B cell (primary cell): Measurements from ENCODE around the gene KRTAP4-4. TPM values are rescaled to one million over a fixed set of nuclear protein-coding genes. Genes with fewer than 3 reads are reported as not detected.

Source experiments
- ATAC-seq: fragments of 200-7000 bp; cut with Tn5 transposase; one replicate; pipeline ENCODE4 v1.10.0; 2021; ENCODE audit warnings: low read depth, mild to moderate bottlenecking, moderate number of reproducible peaks, moderate library complexity
- CTCF ChIA-PET: fragments of 350-600 bp; sonication (Branson Sonifier 250); formaldehyde crosslinking; loops from one replicate; lab custom pipeline; 2021; ENCODE audit warnings: antibody characterized with exemption, inconsistent platforms; lab: Charles Lee
- POLR2A ChIA-PET: fragments of 350-600 bp; sonication (Branson Sonifier 250); formaldehyde crosslinking; loops from one replicate; lab custom pipeline; 2021; ENCODE audit warnings: antibody characterized with exemption; lab: Charles Lee
- DNase-seq: peaks from one replicate; pipeline ENCODE4 v3.0.0; 2013
- H2AFZ ChIP-seq: 2 replicates; pipeline ENCODE4 v1.6.1; 2012; ENCODE audit warnings: mild to moderate bottlenecking, low read depth, low read length; ENCODE audit not compliant: insufficient read depth, poor library complexity, severe bottlenecking
- H3K27ac ChIP-seq, 2 donors: 1 replicate in 1 of 2; 2 replicates in 1 of 2; pipeline ENCODE4 v1.5.1; 2012 to 2013; ENCODE audit warnings: low read length in 2 of 2, mild to moderate bottlenecking in 2 of 2, moderate library complexity in 1 of 2
- H3K27me3 ChIP-seq, 4 experiments: fragments of 200-600 bp in 1 of 4; sonication (generic) in 1 of 4; replicated peaks in 1 of 4; 1 replicate in 2 of 4; 2 replicates in 2 of 4; pipeline versions ENCODE4 v1.6.1 to v1.7.0; 2013 to 2016; ENCODE audit warnings: low read length in 3 of 4, mild to moderate bottlenecking in 2 of 4, mixed read lengths in 1 of 4, moderate library complexity in 1 of 4; ENCODE audit not compliant: insufficient read depth in 4 of 4, control insufficient read depth in 3 of 4; ENCODE audit errors: control extremely low read depth in 1 of 4
- H3K36me3 ChIP-seq, 2 experiments: replicated peaks in 1 of 2; 1 replicate in 1 of 2; 2 replicates in 1 of 2; pipeline versions ENCODE4 v1.6.1 to v1.7.1; 2013; ENCODE audit warnings: low read length in 1 of 2; ENCODE audit not compliant: insufficient read depth in 2 of 2, control insufficient read depth in 1 of 2; ENCODE audit errors: control extremely low read depth in 1 of 2, extremely low read depth in 1 of 2
- H3K4me1 ChIP-seq, 2 donors: fragments of 200-600 bp in 1 of 2; sonication (generic) in 1 of 2; 1 replicate in 1 of 2; 2 replicates in 1 of 2; pipeline versions ENCODE4 v1.5.1 to v1.6.1; 2013 to 2017; ENCODE audit warnings: low read length in 2 of 2; ENCODE audit not compliant: control insufficient read depth in 2 of 2, insufficient read depth in 2 of 2
- H3K4me2 ChIP-seq: replicated peaks from 2 replicates; pipeline ENCODE3; 2012; ENCODE audit warnings: mild to moderate bottlenecking, low read depth, low read length; ENCODE audit not compliant: poor library complexity, severe bottlenecking
- H3K4me3 ChIP-seq, 5 experiments: fragments of 200-600 bp in 1 of 5; sonication (generic) in 1 of 5; 1 replicate in 3 of 5; 2 replicates in 2 of 5; pipeline versions ENCODE4 v1.5.1 to v1.7.0; 2011 to 2016; ENCODE audit warnings: low read length in 4 of 5, mild to moderate bottlenecking in 4 of 5, low read depth in 2 of 5, control low read depth in 1 of 5, moderate library complexity in 1 of 5; ENCODE audit not compliant: insufficient read depth in 1 of 5; ENCODE audit errors: control extremely low read depth in 1 of 5, extremely low read depth in 1 of 5
- H3K79me2 ChIP-seq: fragments of 200-600 bp; sonication (generic); one replicate; pipeline ENCODE4 v1.6.0; 2016; ENCODE audit warnings: low read length; ENCODE audit not compliant: control insufficient read depth, insufficient read depth
- H3K9ac ChIP-seq: fragments of 200-600 bp; sonication (generic); 2 replicates; pipeline ENCODE4 v1.6.1; 2017; ENCODE audit warnings: mild to moderate bottlenecking, low read length, moderate library complexity
- H3K9me3 ChIP-seq, 3 donors: one replicate each; pipeline versions ENCODE4 v1.6.1 to v1.7.1; 2013; ENCODE audit warnings: low read length in 2 of 3; ENCODE audit not compliant: control insufficient read depth in 2 of 3, insufficient read depth in 1 of 3; ENCODE audit errors: control extremely low read depth in 1 of 3
- H4K20me1 ChIP-seq: 2 replicates; pipeline ENCODE4 v1.6.0; 2012; ENCODE audit warnings: mild to moderate bottlenecking, low read length; ENCODE audit not compliant: insufficient read depth, control insufficient read depth, poor library complexity, severe bottlenecking
- H3K27ac Mint-ChIP-seq: one replicate; pipeline ENCODE4 v1.8.0; 2021; ENCODE audit warnings: mixed read lengths
- H3K27me3 Mint-ChIP-seq: one replicate; pipeline ENCODE4 v1.8.0; 2021; ENCODE audit warnings: mixed read lengths
- H3K4me1 Mint-ChIP-seq: one replicate; pipeline ENCODE4 v1.8.0; 2021; ENCODE audit warnings: mixed read lengths
- H3K4me3 Mint-ChIP-seq: one replicate; pipeline ENCODE4 v1.8.0; 2021; ENCODE audit warnings: mixed read lengths
- H3K9me3 Mint-ChIP-seq: one replicate; pipeline ENCODE4 v1.8.0; 2022; ENCODE audit warnings: mixed read lengths; ENCODE audit not compliant: insufficient read depth
- EZH2 ChIP-seq: IDR thresholded peaks from 2 replicates; pipeline ENCODE4 v1.6.1; 2012; ENCODE audit warnings: borderline replicate concordance, low read depth, mild to moderate bottlenecking, moderate library complexity, low read length; ENCODE audit not compliant: insufficient read depth, poor library complexity, severe bottlenecking
- WGBS: methylation state at CpG from one replicate; pipeline ENCODE4 v1.1.5; 2013; ENCODE audit warnings: missing lambda C conversion rate; ENCODE audit not compliant: insufficient coverage; 5-methylcytosine and 5-hydroxymethylcytosine counted together
- intact Hi-C: fragments of 100-400 bp; cut with micrococcal nuclease; formaldehyde crosslinking; loops from one replicate; pipeline ENCODE4 v1.10.0; 2022
- polyA plus RNA-seq: library from polyadenylated mRNA; depleted of rRNA; stranded (reverse); fragments of >200 nt; gene quantifications from 2 replicates; pipeline ENCODE4 v1.2.3, GENCODE V29; 2012
- total RNA-seq, 2 donors: library from RNA; stranded (reverse); fragments of 120-200 nt in 1 of 2; gene quantifications; 1 replicate in 1 of 2; 2 replicates in 1 of 2; pipeline versions ENCODE4 v1.2.3 to v1.2.4, GENCODE V29; 2013 to 2022
- TF ChIP-seq, protein P1 (sequence below): fragments of 200-600 bp; IDR thresholded peaks from one replicate; pipeline ENCODE4 v1.8.0; 2022; ENCODE audit warnings: antibody characterized with exemption, mild to moderate bottlenecking

KRTAP4-4 gene
- total and polyA plus RNA-seq, 2 donors (not counting 1 experiment from before 2014, with no cell fraction given) = not detected

DNA sequence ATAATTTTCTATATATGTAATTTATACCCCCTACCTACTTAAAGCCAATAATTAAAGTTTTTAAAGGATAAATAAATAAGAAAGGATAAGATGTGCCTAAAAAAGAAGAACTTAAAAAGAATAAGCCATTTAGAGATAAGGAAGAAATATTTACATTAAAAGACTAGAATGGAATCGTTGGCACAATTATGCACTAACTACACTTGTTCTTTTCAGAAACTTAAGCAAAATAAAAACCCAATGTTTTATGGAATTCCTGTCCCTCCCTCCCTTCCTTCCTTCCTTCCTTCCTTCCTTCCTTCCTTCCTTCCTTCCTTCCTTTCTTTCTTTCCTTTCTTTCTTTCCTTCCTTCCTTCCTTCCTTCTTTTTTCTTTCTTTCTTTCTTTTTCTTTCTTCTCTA, 15.7 kb downstream of the KRTAP4-4 start:
- POLR2A ChIA-PET = no interaction called here
- no CpG with 5 or more reads among the region's 1 CpG for WGBS
- Mint-ChIP-seq H3K27ac (no peak overlapping the region), H3K4me1 (no peaks in the 10 kb centered on the region), H3K27me3 (peaks cover 7% of the 10 kb centered on the region), H3K9me3 (peaks cover 10% of the 10 kb centered on the region), H3K4me3 (no peak overlapping the region)
- no peaks in the 10 kb centered on the region for H3K79me2 ChIP-seq
- CTCF ChIA-PET = no interaction called here
- no peak overlapping the region for H3K9ac ChIP-seq
- H3K27ac ChIP-seq = no peak overlapping the region
- DNase-seq = no peak
- no peak overlapping the region for H2AFZ ChIP-seq
- H3K4me2 ChIP-seq = no peak overlapping the region
- no peak overlapping the region for H3K4me3 ChIP-seq
- H3K9me3 ChIP-seq = peaks cover 5 to 14% (median 11%) of the 10 kb centered on the region in 3 donors
- TF ChIP-seq, protein P1, sequence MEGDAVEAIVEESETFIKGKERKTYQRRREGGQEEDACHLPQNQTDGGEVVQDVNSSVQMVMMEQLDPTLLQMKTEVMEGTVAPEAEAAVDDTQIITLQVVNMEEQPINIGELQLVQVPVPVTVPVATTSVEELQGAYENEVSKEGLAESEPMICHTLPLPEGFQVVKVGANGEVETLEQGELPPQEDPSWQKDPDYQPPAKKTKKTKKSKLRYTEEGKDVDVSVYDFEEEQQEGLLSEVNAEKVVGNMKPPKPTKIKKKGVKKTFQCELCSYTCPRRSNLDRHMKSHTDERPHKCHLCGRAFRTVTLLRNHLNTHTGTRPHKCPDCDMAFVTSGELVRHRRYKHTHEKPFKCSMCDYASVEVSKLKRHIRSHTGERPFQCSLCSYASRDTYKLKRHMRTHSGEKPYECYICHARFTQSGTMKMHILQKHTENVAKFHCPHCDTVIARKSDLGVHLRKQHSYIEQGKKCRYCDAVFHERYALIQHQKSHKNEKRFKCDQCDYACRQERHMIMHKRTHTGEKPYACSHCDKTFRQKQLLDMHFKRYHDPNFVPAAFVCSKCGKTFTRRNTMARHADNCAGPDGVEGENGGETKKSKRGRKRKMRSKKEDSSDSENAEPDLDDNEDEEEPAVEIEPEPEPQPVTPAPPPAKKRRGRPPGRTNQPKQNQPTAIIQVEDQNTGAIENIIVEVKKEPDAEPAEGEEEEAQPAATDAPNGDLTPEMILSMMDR = no peak
- no peak for TF ChIP-seq EZH2
- H3K36me3 ChIP-seq = no peaks in the 10 kb centered on the region
- no peaks in the 10 kb centered on the region for H4K20me1 ChIP-seq
- intact Hi-C loops = no loop called here
- no peaks in the 10 kb centered on the region for H3K4me1 ChIP-seq
- ATAC-seq = no peak
- H3K27me3 ChIP-seq = no peaks in the 10 kb centered on the region

DNA sequence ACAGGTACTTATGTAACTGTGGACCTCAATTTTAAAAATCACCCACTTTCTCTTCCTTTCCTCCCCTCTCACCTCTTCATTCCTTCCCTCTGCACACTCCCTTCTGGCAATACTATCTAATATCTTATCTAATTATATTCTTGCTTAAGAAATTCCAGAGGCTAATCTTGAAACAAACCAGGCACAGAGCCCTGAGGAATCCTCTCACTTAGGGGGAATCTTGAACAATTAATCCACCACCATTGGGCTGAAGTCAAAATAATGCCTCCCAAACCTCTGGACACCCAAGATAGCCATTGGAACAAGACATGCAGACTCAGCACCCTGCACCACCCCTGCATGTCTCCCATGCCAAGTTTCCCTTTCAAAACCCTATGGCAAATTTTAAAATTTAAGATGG, 19.2 kb downstream of the KRTAP4-4 start:
- Mint-ChIP-seq H3K27ac (no peak overlapping the region), H3K4me3 (no peak overlapping the region), H3K27me3 (peaks cover 16% of the 10 kb centered on the region), H3K9me3 (peaks cover 14% of the 10 kb centered on the region), H3K4me1 (no peaks in the 10 kb centered on the region)
- H3K4me3 ChIP-seq = no peak overlapping the region
- intact Hi-C loops = no loop called here
- H3K4me2 ChIP-seq = no peak overlapping the region
- no peaks in the 10 kb centered on the region for H3K79me2 ChIP-seq
- POLR2A ChIA-PET = no interaction called here
- no peaks in the 10 kb centered on the region for H3K4me1 ChIP-seq
- H3K9ac ChIP-seq = no peak overlapping the region
- TF ChIP-seq, protein P1 = no peak
- TF ChIP-seq EZH2 = no peak
- H3K27me3 ChIP-seq = no peaks in the 10 kb centered on the region
- CTCF ChIA-PET = no interaction called here
- H3K9me3 ChIP-seq = peaks cover 6 to 16% (median 14%) of the 10 kb centered on the region in 3 donors
- H3K36me3 ChIP-seq = no peaks in the 10 kb centered on the region
- DNase-seq (no peak), ATAC-seq (no peak)
- H2AFZ ChIP-seq = no peak overlapping the region
- H3K27ac ChIP-seq = no peak overlapping the region
- no peaks in the 10 kb centered on the region for H4K20me1 ChIP-seq
